ENCODE data around the gene SS18.
"Not testable (repeated sequence)": the region's sequence is repeated elsewhere in the genome, so short reads cannot be mapped to it uniquely, and the experiment has no call there.

Gene SS18

DNA sequence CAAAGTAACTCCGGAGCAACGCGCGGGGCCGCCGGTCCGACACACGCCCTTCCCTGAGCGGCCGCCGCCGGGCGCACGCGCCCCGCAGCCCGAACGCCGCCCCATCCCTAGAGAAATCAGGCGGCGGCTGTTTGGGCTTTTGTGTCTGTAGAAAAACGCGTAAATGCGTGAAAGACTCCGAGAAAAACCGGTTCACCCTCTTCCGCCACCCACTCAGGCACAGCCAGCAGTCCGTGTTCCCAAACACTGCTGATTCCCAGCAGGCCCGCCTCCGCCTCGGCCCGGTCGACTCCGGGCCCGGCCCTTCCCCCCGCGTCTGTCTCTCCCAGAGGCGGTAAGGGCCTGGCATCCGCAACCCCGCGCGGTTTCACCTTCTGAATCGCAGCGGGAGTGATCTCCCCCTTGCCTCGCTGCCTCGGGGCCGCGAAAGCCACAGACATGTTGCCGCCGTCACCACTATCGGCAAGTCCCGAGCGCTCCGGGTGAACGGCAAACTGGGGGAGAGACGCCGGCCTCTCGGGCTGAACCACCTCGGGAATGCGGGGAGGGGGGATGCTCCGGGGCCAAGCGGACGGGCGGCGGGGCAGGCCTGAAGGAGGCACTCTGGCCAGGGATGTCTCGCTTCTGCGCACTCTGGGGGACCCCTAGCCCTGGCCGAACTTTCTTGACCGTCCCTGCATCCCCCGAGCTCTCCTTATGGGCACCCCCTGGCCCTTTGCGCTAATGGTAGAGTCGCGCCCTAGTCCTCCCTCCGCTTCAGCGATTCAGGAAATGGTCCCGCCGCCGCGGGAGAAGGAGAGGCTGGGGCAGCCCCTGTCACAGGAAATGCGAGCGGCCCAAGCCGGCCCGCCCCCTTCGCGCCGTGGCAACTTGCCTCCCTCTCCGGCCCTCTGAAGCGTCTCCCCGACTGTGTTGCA, at the start of gene SS18:
SS18 (minus strand) TSS at position 484 of the 917 bp plus-strand sequence; CDS start at position 440, 44 bp downstream.
- peak; percentile 92 for DNase-seq (ENCODE audit: low spot score)

DNA sequence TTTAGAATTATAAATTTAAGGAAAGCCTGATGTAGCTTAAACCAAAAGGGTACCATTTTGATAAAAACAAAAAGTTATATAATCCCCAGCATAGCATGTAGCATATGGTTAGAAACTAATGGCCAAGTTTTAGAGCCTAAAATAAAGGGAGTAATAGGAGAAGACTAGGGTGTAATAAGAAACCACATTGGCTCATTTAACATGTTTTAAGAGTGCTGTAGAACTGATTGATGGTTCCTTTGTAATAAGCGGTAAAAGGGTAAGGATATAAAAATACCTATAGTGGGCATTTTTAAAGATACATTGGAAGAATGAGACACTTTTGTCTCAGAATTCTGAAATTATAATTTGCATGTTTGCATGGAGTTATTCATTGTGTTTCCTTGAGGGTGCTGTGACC, 45.1 kb upstream of the SS18 start:
- DNase-seq (ENCODE audit: low spot score) = no peak

DNA sequence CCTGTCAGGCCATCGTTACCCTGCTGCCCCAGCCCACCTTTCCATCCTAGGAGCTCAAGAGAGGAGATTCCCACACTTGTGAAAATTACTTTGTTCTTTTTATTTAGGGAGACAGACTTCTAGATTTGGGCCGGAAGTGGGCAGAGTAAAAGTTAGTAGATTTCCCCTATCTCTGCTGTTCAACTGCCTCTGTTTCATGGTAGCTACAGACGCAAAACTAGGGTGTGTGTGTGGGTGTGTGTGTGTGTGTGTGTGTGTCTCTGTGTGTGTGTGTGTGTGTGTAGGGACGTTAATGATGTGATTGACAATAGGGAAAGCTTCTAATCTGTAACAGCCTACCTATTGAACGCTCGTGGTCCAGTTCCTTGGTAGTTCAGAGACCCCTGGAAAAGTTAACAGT, 43.7 kb upstream of the SS18 start:
- no peak for DNase-seq (ENCODE audit: low spot score)

GRCh38 chr18:26133652-26134051, 43.2 kb upstream of the SS18 start, which contains the start of gene PSMA8:
Gene PSMA8 (plus strand): TSS chr18:26133869. CDS start chr18:26133966, 97 bp downstream.
- DNase-seq (ENCODE audit: low spot score) = no peak

GRCh38 chr18:26128192-26128591, 37.8 kb upstream of the SS18 start:
- not testable (repeated sequence) for DNase-seq (ENCODE audit: low spot score)

GRCh38 chr18:26127786-26128185, 37.4 kb upstream of the SS18 start:
- DNase-seq (ENCODE audit: low spot score) = no peak

GRCh38 chr18:26121994-26122393, 31.6 kb upstream of the SS18 start:
- not testable (repeated sequence) for DNase-seq (ENCODE audit: low spot score)

DNA sequence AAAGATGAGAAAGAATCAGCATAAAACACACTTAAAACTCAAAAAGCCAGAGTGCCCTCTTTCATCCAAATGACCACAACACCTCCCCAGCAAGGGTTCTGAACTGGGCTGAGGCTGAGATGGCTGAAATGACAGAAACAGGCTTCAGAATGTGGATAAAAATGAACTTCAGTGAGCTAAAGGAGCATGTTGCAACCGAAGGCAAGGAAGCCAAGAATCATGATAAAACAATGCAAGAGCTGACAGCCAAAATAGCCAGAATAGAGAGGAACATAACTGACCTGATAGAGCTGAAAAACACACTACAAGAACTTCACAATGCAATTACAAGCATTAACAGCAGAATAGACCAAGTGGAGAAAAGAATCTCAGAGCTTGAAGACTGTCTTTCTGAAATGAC, 31.1 kb upstream of the SS18 start:
- no peak for DNase-seq (ENCODE audit: low spot score)

DNA sequence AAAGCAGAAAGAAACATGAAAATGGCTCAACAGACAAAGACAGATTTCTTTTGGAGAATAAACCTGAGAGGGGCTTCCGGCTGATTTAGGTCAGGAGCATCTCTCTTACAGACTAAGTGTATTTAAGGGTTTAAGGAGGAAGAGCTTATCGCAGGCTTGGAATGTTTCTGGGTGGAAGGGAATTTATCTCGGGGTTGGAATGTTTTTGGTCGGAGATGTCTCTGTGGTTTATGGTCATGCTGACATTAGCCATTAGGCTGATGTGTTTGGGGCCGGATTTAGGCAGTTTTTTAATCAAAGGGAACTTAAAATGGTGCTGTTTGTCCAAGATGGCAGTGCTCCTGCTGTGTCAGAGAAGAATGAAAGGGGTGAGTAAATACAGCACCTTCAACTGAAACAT, 28.8 kb upstream of the SS18 start:
- no peak for DNase-seq (ENCODE audit: low spot score)

DNA sequence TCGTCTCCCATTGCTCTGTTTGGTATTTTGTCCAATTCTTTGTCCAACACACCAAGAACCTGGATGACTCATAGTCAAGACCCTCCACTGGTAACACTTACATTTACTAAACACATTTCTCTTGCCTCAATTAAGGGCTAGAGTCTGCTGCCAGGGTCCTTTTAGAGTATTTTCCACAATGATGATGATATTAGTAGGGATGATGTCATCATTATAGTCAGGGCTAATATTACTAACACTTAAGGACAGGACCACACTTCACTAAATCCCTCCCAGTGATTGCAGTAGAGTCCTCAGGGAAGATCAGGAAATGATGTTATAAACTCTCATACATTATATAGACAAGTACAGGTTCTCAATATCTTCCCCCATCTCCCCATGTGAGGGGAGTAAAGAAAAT, 13.6 kb upstream of the SS18 start:
- no peak for DNase-seq (ENCODE audit: low spot score)

GRCh38 chr18:26103579-26103978, 13.2 kb upstream of the SS18 start:
- no peak for DNase-seq (ENCODE audit: low spot score)

- DNase-seq (ENCODE audit: low spot score) = no peak
These were observed 7.2 kb upstream of the SS18 start for GRCh38 chr18:26097563-26097962.

- DNase-seq (ENCODE audit: low spot score) = no peak
These were observed 6.4 kb upstream of the SS18 start for GRCh38 chr18:26096852-26097251.

- no peak for DNase-seq (ENCODE audit: low spot score)
These were observed 726 bp upstream of the SS18 start for GRCh38 chr18:26091047-26091630.

DNA sequence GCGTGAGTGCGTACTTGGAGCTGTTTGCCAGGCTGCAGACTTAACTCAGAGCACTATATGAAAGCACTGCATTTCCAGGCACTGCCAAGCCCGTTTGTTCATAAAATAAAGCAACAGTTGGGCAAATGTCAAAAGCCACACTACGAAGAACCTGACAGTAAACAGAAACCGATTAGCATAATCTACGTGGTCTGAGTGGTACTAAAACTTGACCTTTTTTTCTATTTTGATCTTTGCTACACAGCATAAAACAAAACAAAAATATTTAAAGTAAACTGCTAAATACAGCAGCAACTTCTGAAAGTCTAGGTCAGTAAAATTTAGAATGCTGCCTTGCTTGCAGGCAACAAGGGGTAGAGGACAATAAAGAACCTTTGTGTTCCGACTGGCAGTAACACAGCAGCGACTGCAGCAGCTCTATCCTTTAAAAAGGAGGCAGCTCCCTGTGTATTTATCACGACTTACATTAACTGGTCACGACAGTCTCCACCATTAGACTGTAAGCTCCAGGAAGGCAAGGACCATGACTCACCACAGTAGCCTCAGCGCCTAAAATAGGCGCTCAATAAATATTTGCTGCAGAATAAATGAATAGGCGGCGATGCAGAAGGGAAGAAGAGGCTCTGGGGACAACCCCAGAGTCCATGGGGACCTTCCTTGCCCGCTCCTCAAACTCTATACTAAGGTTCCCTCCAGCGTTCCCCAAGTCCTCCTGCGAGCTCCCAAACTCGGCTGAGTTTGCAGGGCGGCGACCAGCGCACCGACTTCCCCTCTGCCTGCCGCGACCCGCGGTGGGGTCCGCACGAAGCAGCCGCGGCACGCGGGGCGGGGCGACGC, 902 bp downstream of the SS18 start:
- DNase-seq (ENCODE audit: low spot score) = peak; percentile 30

- DNase-seq (ENCODE audit: low spot score) = peak; percentile 27
These were observed 1.9 kb downstream of the SS18 start for GRCh38 chr18:26088487-26088886.

DNA sequence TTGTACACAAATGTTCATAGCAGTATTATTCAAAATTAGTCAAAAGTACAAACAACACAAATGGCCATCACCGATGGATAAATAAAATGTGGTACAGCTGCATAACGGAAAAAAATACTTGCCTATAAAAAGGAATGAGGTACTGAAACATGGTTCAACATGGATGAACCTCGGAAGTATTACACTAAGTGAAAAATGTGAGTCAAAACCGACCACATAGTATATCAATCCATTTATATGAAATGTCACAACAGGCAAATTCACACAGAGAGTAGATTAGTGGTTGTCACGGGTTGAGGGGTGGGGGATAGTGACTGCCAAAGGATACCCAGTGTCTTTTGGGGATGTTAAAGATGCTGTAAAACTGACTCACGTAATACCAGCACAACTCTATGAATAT, 3.5 kb downstream of the SS18 start:
- no peak for DNase-seq (ENCODE audit: low spot score)

DNA sequence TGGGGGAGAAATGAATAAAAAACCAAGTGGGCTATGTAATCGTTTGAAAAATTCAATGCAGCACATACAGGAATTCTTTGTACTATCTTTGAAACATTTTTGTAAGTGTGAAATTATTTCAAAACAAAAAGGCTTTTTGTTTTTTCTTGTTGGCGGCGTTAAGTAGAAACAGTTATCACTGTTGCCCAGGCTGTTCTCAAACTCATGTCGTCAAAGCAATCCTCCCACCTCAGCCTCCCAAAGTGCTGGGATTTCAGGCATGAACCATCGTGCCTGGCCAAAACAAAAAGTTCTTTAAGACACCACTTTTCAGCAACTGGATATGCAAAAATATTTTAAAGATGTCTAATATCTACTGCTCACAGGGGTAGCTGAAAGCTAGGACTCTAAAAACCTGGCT, 5.4 kb downstream of the SS18 start:
- no peak for DNase-seq (ENCODE audit: low spot score)

- DNase-seq (ENCODE audit: low spot score) = no peak
These were observed 7.3 kb downstream of the SS18 start for GRCh38 chr18:26083099-26083498.

DNA sequence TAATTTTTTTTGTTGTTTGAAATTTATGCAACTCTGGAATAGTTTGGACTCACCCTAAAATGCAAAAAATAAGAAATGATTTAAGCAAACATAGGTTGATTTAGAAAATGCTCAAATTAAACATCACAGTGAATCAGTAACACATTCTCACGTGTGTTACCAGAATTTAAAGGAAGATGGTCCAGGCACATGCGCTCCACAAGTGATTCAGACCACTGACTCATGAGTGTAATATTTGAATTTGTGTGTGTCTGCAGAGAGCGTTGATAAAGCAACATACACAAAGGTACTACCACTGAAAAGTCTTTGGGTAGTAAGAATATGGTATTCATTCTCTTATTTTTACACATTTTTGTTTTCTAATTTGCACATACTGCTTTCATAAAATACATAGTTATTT, 7.9 kb downstream of the SS18 start:
- DNase-seq (ENCODE audit: low spot score) = no peak

- DNase-seq (ENCODE audit: low spot score) = no peak
These were observed 16.2 kb downstream of the SS18 start for GRCh38 chr18:26074246-26074645.

DNA sequence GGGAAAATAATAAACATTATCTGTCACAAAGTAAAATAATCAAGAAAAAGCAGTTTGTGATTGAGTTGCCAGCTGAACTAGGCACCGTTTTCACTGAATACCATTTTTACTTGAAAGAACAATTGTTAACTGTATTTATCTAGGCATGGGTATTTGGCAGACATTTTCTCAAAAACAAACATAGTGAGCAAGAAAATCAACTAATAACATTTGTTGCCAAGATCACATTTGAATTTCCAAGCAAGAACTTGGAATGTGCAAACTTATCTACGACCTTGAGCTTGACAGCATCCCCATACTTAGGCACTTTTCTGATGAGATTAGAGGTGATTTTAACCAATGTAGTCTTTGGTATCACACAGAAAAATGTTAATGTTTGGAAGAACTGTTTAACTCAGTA, 16.7 kb downstream of the SS18 start:
- DNase-seq (ENCODE audit: low spot score) = no peak

DNA sequence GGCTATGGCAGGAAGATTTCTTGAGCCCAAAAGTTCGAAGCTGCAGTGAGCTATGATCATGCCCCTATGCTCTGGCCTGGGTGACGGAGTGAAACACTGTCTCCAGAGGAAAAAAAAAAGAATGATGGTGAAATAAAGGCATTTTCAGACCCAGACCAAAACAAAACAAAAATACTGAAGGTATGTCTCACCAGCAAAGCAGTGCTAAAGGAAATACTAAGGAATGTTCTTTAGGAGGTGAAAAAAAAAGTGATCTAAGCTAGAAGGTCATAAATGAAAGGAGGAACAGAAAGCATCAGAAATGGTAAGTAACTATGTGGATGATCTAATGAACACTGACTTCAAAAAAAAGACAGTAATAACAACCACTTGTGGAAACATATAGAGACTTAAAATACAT, 18.7 kb downstream of the SS18 start:
- no peak for DNase-seq (ENCODE audit: low spot score)

All from kidney capillary endothelial cell (primary cell).